Activated T-helper 1 cell treated with Interleukin-2 at 50 U/mL for 16 hours (primary cell): ENCODE results near the gene RBM15.

ENCODE experiments used
- DNase-seq: peaks from one replicate; pipeline ENCODE4 v3.0.0-alpha.2; 2020; ENCODE audit warnings: low read depth

The RBM15 gene

GRCh38 chr1:110321846-110322245 is 17.3 kb upstream of the RBM15 start:
- DNase-seq = no peak

GRCh38 chr1:110324667-110325066 is 14.5 kb upstream of the RBM15 start:
- no peak for DNase-seq

GRCh38 chr1:110326826-110327225 is 12.4 kb upstream of the RBM15 start:
- DNase-seq = no peak

GRCh38 chr1:110328274-110328673 is 10.9 kb upstream of the RBM15 start:
- no peak for DNase-seq

GRCh38 chr1:110328700-110329099 is 10.5 kb upstream of the RBM15 start:
- no peak for DNase-seq

GRCh38 chr1:110335265-110335664 is 3.9 kb upstream of the RBM15 start:
- DNase-seq = no peak

- no peak for DNase-seq
Measured at GRCh38 chr1:110336300-110337039, 2.7 kb upstream of the RBM15 start.

- DNase-seq = peak; percentile 12
Measured at GRCh38 chr1:110337704-110338308, 1.4 kb upstream of the RBM15 start.

GRCh38 chr1:110338309-110338885 is 780 bp upstream of the RBM15 start:
- DNase-seq = peak; percentile 87

GRCh38 chr1:110339407-110340206 is 430 bp downstream of the RBM15 start:
- DNase-seq = no peak

- DNase-seq = no peak
Measured at GRCh38 chr1:110340207-110340468, 961 bp downstream of the RBM15 start.

GRCh38 chr1:110341146-110341871 is 2.1 kb downstream of the RBM15 start:
- no peak for DNase-seq

GRCh38 chr1:110341872-110342331 is 2.7 kb downstream of the RBM15 start:
- DNase-seq = no peak

GRCh38 chr1:110343249-110343648 is 4.1 kb downstream of the RBM15 start:
- no peak for DNase-seq

- DNase-seq = no peak
Measured at GRCh38 chr1:110344152-110344551, 5.0 kb downstream of the RBM15 start.

GRCh38 chr1:110345480-110345879 is 6.3 kb downstream of the RBM15 start:
- DNase-seq = no peak

GRCh38 chr1:110346690-110347089 is 7.5 kb downstream of the RBM15 start:
- no peak for DNase-seq

GRCh38 chr1:110347182-110347893 is 8.2 kb downstream of the RBM15 start:
- no peak for DNase-seq

- no peak for DNase-seq
Measured at GRCh38 chr1:110348050-110348449, 8.9 kb downstream of the RBM15 start.

- no peak for DNase-seq
Measured at GRCh38 chr1:110348771-110349170, 9.6 kb downstream of the RBM15 start.

- no peak for DNase-seq
Measured at GRCh38 chr1:110350360-110350759, 11.2 kb downstream of the RBM15 start.

GRCh38 chr1:110355321-110355720 is 16.1 kb downstream of the RBM15 start:
- no peak for DNase-seq
